GM12878 (cell line): ENCODE data around the gene NAA25. TPM values are rescaled to one million over a fixed set of nuclear protein-coding genes. Genes with fewer than 3 reads are reported as not detected.

Experiments used
- ATAC-seq: fragments of 200-7000 bp; cut with Tn5 transposase; 3 replicates; pipeline ENCODE4 v1.9.1; 2020; ENCODE audit warnings: mild to moderate bottlenecking, moderate library complexity
- BruUV-seq: library from RNA; stranded (reverse); fragments of 400-500 nt; replicated peaks from 2 replicates; lab custom pipeline; 2021; lab: Mats Ljungman, UMichigan
- CTCF ChIA-PET: fragments of 300-600 bp; sonication (Branson Sonifier 250); formaldehyde crosslinking; extraction: SDS; loops from one replicate; lab custom pipeline; 2021; ENCODE audit warnings: inconsistent platforms; lab: Yijun Ruan, JAX
- POLR2A ChIA-PET: fragments of 350-600 bp; formaldehyde crosslinking; extraction: SDS; loops from one replicate; lab custom pipeline; 2021; ENCODE audit warnings: inconsistent platforms; lab: Charles Lee
- RAD21 ChIA-PET: fragments of 300-600 bp; sonication (Branson Sonifier 250); formaldehyde crosslinking; loops from one replicate; lab custom pipeline; 2023; ENCODE audit warnings: antibody characterized with exemption; ENCODE audit not compliant: unreplicated experiment; lab: Charles Lee
- SMC1A ChIA-PET: fragments of 300-600 bp; sonication (Branson Sonifier 250); formaldehyde crosslinking; loops from one replicate; lab custom pipeline; 2023; ENCODE audit not compliant: unreplicated experiment, uncharacterized antibody; lab: Charles Lee
- DNase-seq: peaks from one replicate; pipeline ENCODE4 v3.0.0-alpha.2; 2011; ENCODE audit warnings: low read depth, low spot score
- FAIRE-seq: peaks from 3 replicates; lab custom pipeline; 2011; peaks lifted over from hg19 to GRCh38; lab: Jason Lieb, UNC
- H2AFZ ChIP-seq: 2 replicates; pipeline ENCODE4 v1.6.0; 2011; ENCODE audit warnings: low read depth, low read length, control low read depth; ENCODE audit not compliant: control insufficient read depth
- H3K27ac ChIP-seq: 2 replicates; pipeline ENCODE4 v1.5.1; 2011; ENCODE audit warnings: control low read depth; ENCODE audit not compliant: control insufficient read depth, insufficient read depth
- H3K27me3 ChIP-seq, 2 experiments: replicated peaks in 1 of 2; 2 replicates each; pipeline versions ENCODE4 v1.6.0 to v1.6.1; 2011; ENCODE audit warnings: low read length in 1 of 2; ENCODE audit not compliant: control insufficient read depth in 2 of 2, insufficient read depth in 2 of 2
- H3K36me3 ChIP-seq, 2 experiments: 2 replicates each; pipeline ENCODE4 v1.5.1; 2011; ENCODE audit warnings: low read length in 1 of 2; ENCODE audit not compliant: control insufficient read depth in 2 of 2, insufficient read depth in 2 of 2
- H3K4me1 ChIP-seq: 2 replicates; pipeline ENCODE4 v1.6.1; 2011; ENCODE audit warnings: mild to moderate bottlenecking, low read length, moderate library complexity, mixed read lengths; ENCODE audit not compliant: control insufficient read depth, insufficient read depth
- H3K4me2 ChIP-seq: 2 replicates; pipeline ENCODE4 v1.6.0; 2011; ENCODE audit warnings: control low read depth; ENCODE audit not compliant: control insufficient read depth, insufficient read depth
- H3K4me3 ChIP-seq: fragments of 200-600 bp; sonication (generic); 2 replicates; pipeline ENCODE4 v1.5.1; 2016
- H3K79me2 ChIP-seq: 2 replicates; pipeline ENCODE4 v1.6.0; 2011; ENCODE audit warnings: low read length; ENCODE audit not compliant: control insufficient read depth, insufficient read depth
- H3K9ac ChIP-seq: 2 replicates; pipeline ENCODE4 v1.8.0; 2011; ENCODE audit warnings: low read length, control low read depth, mixed read lengths; ENCODE audit not compliant: control insufficient read depth, insufficient read depth
- H3K9me3 ChIP-seq: replicated peaks from 3 replicates; pipeline ENCODE4 v1.5.1; 2011; ENCODE audit warnings: mild to moderate bottlenecking, low read length; ENCODE audit not compliant: control insufficient read depth, insufficient read depth
- H4K20me1 ChIP-seq: 2 replicates; pipeline ENCODE4 v1.6.0; 2011; ENCODE audit not compliant: control insufficient read depth, insufficient read depth
- ATF2 ChIP-seq: IDR thresholded peaks from 2 replicates; pipeline ENCODE4 v1.6.1; 2012; ENCODE audit warnings: low read length, inconsistent platforms
- EED ChIP-seq: sonication (generic); IDR thresholded peaks from 2 replicates; pipeline ENCODE4 v1.6.1; 2016; ENCODE audit warnings: antibody characterized with exemption, low read depth
- HDAC6 ChIP-seq: fragments of 200-600 bp; sonication (generic); IDR thresholded peaks from one replicate; pipeline ENCODE4 v1.8.0; 2017; ENCODE audit warnings: antibody characterized with exemption; ENCODE audit not compliant: unreplicated experiment
- MEF2A ChIP-seq: IDR thresholded peaks from 2 replicates; pipeline ENCODE4 v1.6.1; 2011; ENCODE audit warnings: low read depth, mild to moderate bottlenecking, low read length, moderate library complexity; ENCODE audit not compliant: insufficient read depth
- MTA3 ChIP-seq: IDR thresholded peaks from 2 replicates; pipeline ENCODE4 v1.6.1; 2012; ENCODE audit warnings: low read length, inconsistent platforms, borderline replicate concordance
- POLR2AphosphoS5 ChIP-seq: IDR thresholded peaks from 2 replicates; pipeline ENCODE4 v1.6.1; 2011; ENCODE audit warnings: mild to moderate bottlenecking, low read length, inconsistent platforms
- POU2F2 ChIP-seq: IDR thresholded peaks from 3 replicates; pipeline ENCODE4 v1.6.1; 2011; ENCODE audit warnings: low read depth, mild to moderate bottlenecking, low read length, borderline replicate concordance
- RAD51 ChIP-seq: fragments of 450-650 bp; IDR thresholded peaks from 2 replicates; pipeline ENCODE4 v1.6.1; 2016; ENCODE audit warnings: moderate library complexity, mild to moderate bottlenecking, inconsistent platforms
- RUNX3 ChIP-seq: IDR thresholded peaks from 2 replicates; pipeline ENCODE4 v1.6.1; 2012; ENCODE audit warnings: low read length, inconsistent platforms
- TCF12 ChIP-seq: IDR thresholded peaks from 2 replicates; pipeline ENCODE4 v1.6.1; 2011; ENCODE audit warnings: low read depth, mild to moderate bottlenecking, low read length
- WGBS: methylation state at CpG from one replicate; pipeline ENCODE4 v1.1.6; 2016; ENCODE audit warnings: low lambda C conversion rate; ENCODE audit not compliant: insufficient replicate concordance, insufficient coverage; ENCODE audit errors: missing lambda C conversion rate; 5-methylcytosine and 5-hydroxymethylcytosine counted together
- in situ Hi-C: fragments of 300-500 bp; cut with MboI; formaldehyde crosslinking; loops from 9 replicates; pipeline ENCODE4 v1.14.3; 2018; ENCODE audit warnings: mixed read lengths
- intact Hi-C: fragments of 100-400 bp; cut with micrococcal nuclease; formaldehyde crosslinking; loops from one replicate; pipeline ENCODE4 v1.14.2; 2022; ENCODE audit not compliant: unreplicated experiment
- polyA plus RNA-seq, 11 experiments: library from polyadenylated mRNA; depleted of rRNA in 4 of 11; unstranded in 6 of 11; stranded (reverse) in 5 of 11; fragments of >200 nt; fragmentation: Nextera tagmentation in 4 of 11; fragmentation: Illumina TruSeq in 1 of 11; extraction: Ambion mirVana in 4 of 11; extraction: Trizol in 1 of 11; gene quantifications; 1 replicate in 1 of 11; 2 replicates in 10 of 11; pipeline versions ENCODE4 v1.2.1 to v1.2.3, GENCODE V29; 2011 to 2016; ENCODE audit warnings: inconsistent platforms in 2 of 11, missing spikeins in 2 of 11, low read depth in 1 of 11
- total RNA-seq, 4 experiments: library from RNA; depleted of rRNA in 3 of 4; stranded (reverse); fragments of >200 nt in 3 of 4; fragmentation: Illumina TruSeq in 1 of 4; extraction: Trizol in 1 of 4; gene quantifications; 2 replicates each; pipeline versions ENCODE4 v1.2.1 to v1.2.3, GENCODE V29; 2013 to 2021

The NAA25 gene
- total and polyA plus RNA-seq, 10 of the 15 experiments (the other 5 are each of a cell fraction or from before 2014, with no cell fraction given), result 15.0 to 39.2 (median 29.4) TPM

DNA sequence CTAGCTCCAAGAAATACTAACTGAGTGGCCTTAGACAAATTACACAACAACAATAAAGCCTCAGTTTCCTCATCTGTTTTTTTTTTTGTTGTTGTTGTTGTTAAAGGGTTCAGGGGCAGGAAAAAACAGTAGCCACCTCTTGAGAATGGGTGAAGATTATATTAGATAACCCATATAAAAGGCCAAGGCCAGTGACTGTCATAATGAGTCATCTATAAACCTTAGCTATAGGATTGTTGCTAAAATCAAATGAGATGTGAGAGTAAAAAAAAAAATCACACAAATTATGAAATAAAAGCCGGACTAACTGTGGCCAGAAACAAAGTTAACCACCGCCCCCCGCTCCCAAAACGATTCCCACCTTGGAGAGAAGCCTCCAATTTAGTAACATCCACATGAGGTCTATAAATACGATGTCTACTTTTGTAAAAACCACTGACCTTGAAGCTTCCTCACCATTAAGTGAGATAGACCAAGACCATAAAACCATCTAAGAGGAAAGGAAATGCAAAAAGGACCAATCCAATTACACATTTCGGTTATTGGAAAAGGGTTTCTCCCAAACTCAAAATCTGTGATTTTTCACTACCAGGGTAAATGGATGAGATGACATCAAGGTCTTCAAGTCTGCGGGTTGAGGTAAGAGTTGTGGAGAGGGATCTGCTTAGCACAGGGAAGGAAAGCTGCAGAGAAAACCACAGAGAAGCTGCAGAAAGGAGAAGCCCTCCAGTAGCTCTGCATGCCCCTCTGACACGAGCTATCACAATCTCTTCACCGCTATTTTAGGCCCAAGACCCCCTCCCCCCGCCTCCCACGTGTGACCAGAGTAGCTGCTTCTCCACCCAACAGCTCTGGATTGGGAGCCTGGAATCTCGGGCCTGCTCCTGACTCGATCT, 1.0 kb downstream of the NAA25 start:
- peak overlapping the region; percentile 100 for H3K4me3 ChIP-seq
- no peaks in the 10 kb centered on the region for H3K9me3 ChIP-seq
- ATAC-seq, result peak; percentile 10
- TF ChIP-seq MEF2A, result 0 out of 2 replicates have a peak, but pooled peaks have one; percentile 16
- TF ChIP-seq TCF12, result 0 out of 2 replicates have a peak, but pooled peaks have one; percentile 41
- TF ChIP-seq EED, result 0 out of 2 replicates have a peak, but pooled peaks have one; percentile 23
- peak; percentile 83 for TF ChIP-seq RUNX3
- 0 out of 2 replicates have a peak, but pooled peaks have one; percentile 36 for TF ChIP-seq POLR2AphosphoS5
- TF ChIP-seq HDAC6, result no peak
- TF ChIP-seq ATF2, result no peak
- peak; percentile 62; the same call in 1 of the 2 replicates for TF ChIP-seq MTA3
- 0 out of 3 replicates have a peak, but pooled peaks have one; percentile 9 for TF ChIP-seq POU2F2
- no peak for TF ChIP-seq RAD51
- TF ChIP-seq, all 136 proteins: peak for 7
- intact Hi-C loops, result loop anchor here (2.0 kb wide), 1 partner anchor 23 kb away; no protein-coding TSS in a partner anchor
- Histone ChIP-seq H3K27ac (peak overlapping the region; percentile 98), H2AFZ (no peak overlapping the region), H3K79me2 (peaks cover 62% of the 10 kb centered on the region), H3K9ac (peak overlapping the region; percentile 98), H4K20me1 (peaks cover 4% of the 10 kb centered on the region), H3K4me2 (peak overlapping the region; percentile 97), H3K36me3 (peaks cover 1 to 10% of the 10 kb centered on the region in 2 experiments; a peak in 2 of 4 replicates), H3K27me3 (no peaks in the 10 kb centered on the region), H3K4me1 (peaks cover 8% of the 10 kb centered on the region; the same call in 1 of the 2 replicates)
- CTCF ChIA-PET, result interaction anchor here (0.6 to 4.0 kb wide), 8 partner anchors 9 to 279 kb away, joined by 3 to 19 read pairs (median 4); no protein-coding TSS in a partner anchor
- RAD21 ChIA-PET, result interaction anchor here (0.7 to 5.2 kb wide), 13 partner anchors 11 to 170 kb away, joined by 3 to 59 read pairs (median 4); partner anchors contain the start of genes ERP29, TMEM116 and TRAFD1
- POLR2A ChIA-PET, result interaction anchor here (0.6 to 9.3 kb wide), 10 partner anchors 9 to 280 kb away, joined by 3 to 161 read pairs (median 6); partner anchors contain the start of genes ERP29, TMEM116 and TRAFD1
- SMC1A ChIA-PET, result interaction anchor here (0.6 to 6.3 kb wide), 11 partner anchors 9 to 353 kb away, joined by 3 to 72 read pairs (median 4); partner anchors contain the start of gene TRAFD1
- TSS peak; percentile 55 for BruUV-seq
- WGBS, result under 1% methylated on average over 13 of the region's 13 CpGs
- in situ Hi-C loops, result no loop called here
- FAIRE-seq, result peak; percentile 35
- DNase-seq, result no peak
